ENCODE measurements around the gene NCCRP1.

GRCh38 chr19:39186391-39186790 is 10.4 kb upstream of the NCCRP1 start:
- TF ChIP-seq CTCF (IDR thresholded peaks at IDR 0.05) (no peak), EZH2phosphoT487 (IDR thresholded peaks at IDR 0.05) (no peak)
